Melanocyte of skin (primary cell): ENCODE measurements around the gene EFCAB6. TPM values are rescaled to one million over a fixed set of nuclear protein-coding genes. Genes with fewer than 3 reads are reported as not detected.

Experiments
- small RNA-seq, 2 donors: library from RNA; depleted of rRNA; stranded (forward); fragments of <200 nt; gene quantifications; one replicate each; pipeline ENCODE3, GENCODE V24; 2012
- total RNA-seq, 2 donors: library from RNA; depleted of rRNA; stranded (reverse); fragments of >200 nt; gene quantifications; 2 replicates each; pipeline ENCODE4 v1.2.3, GENCODE V29; 2012

The EFCAB6 gene, protein sequence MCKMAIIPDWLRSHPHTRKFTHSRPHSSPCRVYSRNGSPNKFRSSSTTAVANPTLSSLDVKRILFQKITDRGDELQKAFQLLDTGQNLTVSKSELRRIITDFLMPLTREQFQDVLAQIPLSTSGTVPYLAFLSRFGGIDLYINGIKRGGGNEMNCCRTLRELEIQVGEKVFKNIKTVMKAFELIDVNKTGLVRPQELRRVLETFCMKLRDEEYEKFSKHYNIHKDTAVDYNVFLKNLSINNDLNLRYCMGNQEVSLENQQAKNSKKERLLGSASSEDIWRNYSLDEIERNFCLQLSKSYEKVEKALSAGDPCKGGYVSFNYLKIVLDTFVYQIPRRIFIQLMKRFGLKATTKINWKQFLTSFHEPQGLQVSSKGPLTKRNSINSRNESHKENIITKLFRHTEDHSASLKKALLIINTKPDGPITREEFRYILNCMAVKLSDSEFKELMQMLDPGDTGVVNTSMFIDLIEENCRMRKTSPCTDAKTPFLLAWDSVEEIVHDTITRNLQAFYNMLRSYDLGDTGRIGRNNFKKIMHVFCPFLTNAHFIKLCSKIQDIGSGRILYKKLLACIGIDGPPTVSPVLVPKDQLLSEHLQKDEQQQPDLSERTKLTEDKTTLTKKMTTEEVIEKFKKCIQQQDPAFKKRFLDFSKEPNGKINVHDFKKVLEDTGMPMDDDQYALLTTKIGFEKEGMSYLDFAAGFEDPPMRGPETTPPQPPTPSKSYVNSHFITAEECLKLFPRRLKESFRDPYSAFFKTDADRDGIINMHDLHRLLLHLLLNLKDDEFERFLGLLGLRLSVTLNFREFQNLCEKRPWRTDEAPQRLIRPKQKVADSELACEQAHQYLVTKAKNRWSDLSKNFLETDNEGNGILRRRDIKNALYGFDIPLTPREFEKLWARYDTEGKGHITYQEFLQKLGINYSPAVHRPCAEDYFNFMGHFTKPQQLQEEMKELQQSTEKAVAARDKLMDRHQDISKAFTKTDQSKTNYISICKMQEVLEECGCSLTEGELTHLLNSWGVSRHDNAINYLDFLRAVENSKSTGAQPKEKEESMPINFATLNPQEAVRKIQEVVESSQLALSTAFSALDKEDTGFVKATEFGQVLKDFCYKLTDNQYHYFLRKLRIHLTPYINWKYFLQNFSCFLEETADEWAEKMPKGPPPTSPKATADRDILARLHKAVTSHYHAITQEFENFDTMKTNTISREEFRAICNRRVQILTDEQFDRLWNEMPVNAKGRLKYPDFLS (N-terminal part only)
- total RNA-seq = 1 to 10 TPM in 1 of 2 donors, under 1 TPM in 1; 0.33 to 1.0 TPM

DNA sequence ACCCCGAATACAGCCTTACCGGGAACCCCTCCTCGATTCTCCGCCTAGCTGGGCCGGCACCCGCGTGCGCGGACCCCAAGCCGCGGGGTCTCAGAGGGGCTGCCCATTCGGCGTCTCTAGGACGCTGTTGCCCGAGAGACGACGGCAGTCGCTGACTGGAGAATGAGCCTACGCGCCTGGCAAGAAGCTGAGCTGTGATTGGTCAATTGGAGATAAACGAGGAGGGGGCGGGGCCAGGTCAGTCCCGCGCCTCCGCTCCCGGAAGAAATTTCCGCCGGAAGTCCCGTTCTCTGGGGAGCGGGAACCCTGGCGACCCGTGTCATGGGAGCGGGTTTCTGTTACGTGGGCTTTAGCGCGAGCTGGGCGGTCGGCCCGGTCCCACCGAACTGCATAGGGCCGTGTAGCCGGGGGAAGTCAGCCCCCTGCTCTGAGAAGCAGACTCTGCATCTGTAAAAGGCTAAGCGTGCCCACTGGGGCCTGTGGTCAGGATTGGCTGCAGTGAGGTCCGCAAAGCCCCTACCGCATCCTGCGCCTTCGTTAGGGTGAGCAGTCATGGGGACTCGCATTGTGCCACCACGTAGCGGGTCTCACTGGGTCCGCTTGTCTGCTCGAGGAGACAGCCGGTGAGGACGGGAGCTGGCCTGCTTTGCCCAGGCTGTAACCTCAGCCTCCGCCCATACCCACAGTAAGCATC lies at the start of gene EFCAB6:
Gene EFCAB6, minus strand, starts transcription at position 157 of the 694 bp plus-strand sequence. CDS start 29,987 bp downstream, outside the sequence.

Small RNA genes lying within 50 kb of the gene (small RNA-seq; reads per million reads assigned to genes)
- gene HMGN2P9 = 0 reads per million in 2 donors

Other genes with a start within 250 kb of the EFCAB6 start
- not detected for gene SULT4A1, start 50.2 kb upstream of the EFCAB6 start, total RNA-seq
- not detected for gene PNPLA5, start 79.7 kb upstream of the EFCAB6 start, total RNA-seq
- gene PNPLA3, start 111.5 kb upstream of the EFCAB6 start, total RNA-seq = 10 to 100 TPM; 17.2 to 21.3 TPM
- gene SAMM50, start 143.1 kb upstream of the EFCAB6 start, total RNA-seq = 10 to 100 TPM; 52.7 to 61.6 TPM
- 100 to 1,000 TPM in 1 of 2 donors, 10 to 100 TPM in 1; 95.3 to 104 TPM for gene PARVB, start 212.0 kb upstream of the EFCAB6 start, total RNA-seq